Pancreas (tissue), 10 donors: ENCODE results near the gene PITPNC1. TPM values are rescaled to one million over a fixed set of nuclear protein-coding genes. Genes with fewer than 3 reads are reported as not detected.
"Not testable (repeated sequence)": the region's sequence is repeated elsewhere in the genome, so short reads cannot be mapped to it uniquely, and the experiment has no call there.

Experiments used
- ATAC-seq, 4 donors: fragments of 200-7000 bp; cut with Tn5 transposase; one replicate each; pipeline versions ENCODE4 v1.8.0 to v1.9.1; 2020; ENCODE audit warnings: mild to moderate bottlenecking in 4 of 4, moderate library complexity in 4 of 4
- DNase-seq, 6 donors: peaks; one replicate each; pipeline ENCODE4 v3.0.0-alpha.2; 2020
- FAIRE-seq: peaks from 2 replicates; lab custom pipeline; 2012; peaks lifted over from hg19 to GRCh38; lab: Jason Lieb, UNC
- H3K27ac ChIP-seq, 4 donors: fragments of 200-600 bp; sonication (generic); 1 replicate in 3 of 4; 2 replicates in 1 of 4; pipeline versions ENCODE4 v1.5.0 to v1.8.0; 2020
- H3K27me3 ChIP-seq, 4 donors: fragments of 200-600 bp; one replicate each; pipeline ENCODE4 v1.8.0; 2021
- H3K36me3 ChIP-seq, 3 donors: fragments of 200-600 bp; sonication (generic) in 1 of 3; one replicate each; pipeline versions ENCODE4 v1.5.0 to v1.8.0; 2020 to 2021
- H3K4me1 ChIP-seq, 3 donors: fragments of 200-600 bp; one replicate each; pipeline ENCODE4 v1.8.0; 2021
- H3K4me3 ChIP-seq, 4 donors: fragments of 200-600 bp; sonication (generic) in 2 of 4; one replicate each; pipeline versions ENCODE4 v1.5.0 to v1.8.0; 2020 to 2021
- H3K9me3 ChIP-seq, 4 donors: fragments of 200-600 bp; one replicate each; pipeline ENCODE4 v1.8.0; 2021
- CTCF ChIP-seq, 4 donors: fragments of 200-600 bp; sonication (generic) in 3 of 4; IDR thresholded peaks; one replicate each; pipeline versions ENCODE4 v1.5.0 to v1.8.0; 2021; ENCODE audit warnings: antibody characterized with exemption in 4 of 4
- WGBS, 2 donors: extraction: QIAGEN DNeasy Blood & Tissue Kit; methylation state at CpG; one replicate each; pipeline ENCODE4 v1.1.7; 2013; 5-methylcytosine and 5-hydroxymethylcytosine counted together
- intact Hi-C, 3 donors: fragments of 100-400 bp; cut with DNase I; formaldehyde crosslinking; loops; one replicate each; pipeline versions ENCODE4 v1.11.1 to v1.14.2; 2022
- polyA plus RNA-seq, 2 donors: library from polyadenylated mRNA; stranded (reverse); fragments of 200-250 nt; gene quantifications; one replicate each; pipeline ENCODE4 v1.2.3, GENCODE V29; 2013
- total RNA-seq, 6 donors: library from RNA; stranded (reverse); fragmentation: NEBNext Ultra II Directional in 4 of 6; extraction: Animal tissue kit (Norgen Biotek cat#: 25700) in 4 of 6; gene quantifications; one replicate each; pipeline versions ENCODE4 v1.2.1 to v1.2.4, GENCODE V29; 2021 to 2023
- donor health status: healthy with polysubstance abuse.
- donor health status: DM: no; HTN: no; CAD: no; lungs with moderate emphysema.
- donor health status: DM: no; HTN: no; CAD: no.
- donor health status: control.
- donor health status: control.
- donor health status: Bipolar disorder and iron deficiency.
- donor health status: DM: yes; HTN: yes; CAD: no.
- donor health status: DM: no; HTN: no; CAD: no.
- donor health status: DM: no; HTN: no; CAD: no.
- donor health status: DM: yes; HTN: yes; CAD: no.

PITPNC1 gene
- total RNA-seq (10 to 100 TPM; 21.6 to 28.8 (median 25.3) TPM), polyA plus RNA-seq (10 to 100 TPM in 1 of 2 donors, 1 to 10 TPM in 1; 9.5 to 16.7 TPM)

- peak within 1 kb of the TSS; percentile 76 to 98 (median 89) for H3K4me3 ChIP-seq
- no peak for FAIRE-seq
- ATAC-seq = peak; percentile 74 to 83 (median 80)
- H3K9me3 ChIP-seq = no peaks in the 10 kb centered on the region
- H3K27me3 ChIP-seq = no peaks in the 10 kb centered on the region
- H3K36me3 ChIP-seq = no peaks in the 10 kb centered on the region
- intact Hi-C loops = loop anchor here in 2 of 3 donors (5.0 to 10.0 kb wide), 2 partner anchors 100 to 318 kb away; no protein-coding TSS in a partner anchor
- no peak for TF ChIP-seq CTCF (IDR thresholded peaks at IDR 0.05)
- 0% methylated on average over 56 of the region's 56 CpGs for WGBS, 2 donors
- H3K4me1 ChIP-seq = peaks cover 3 to 8% (median 7%) of the 10 kb centered on the region in 3 donors
- H3K27ac ChIP-seq = peak within 1 kb of the TSS; percentile 87 to 94 (median 94)
- DNase-seq = peak; percentile 86 to 95 (median 92)
Measured at GRCh38 chr17:67376737-67377487, at the start of gene PITPNC1. PITPNC1 (plus strand) TSS chr17:67377281.

DNA sequence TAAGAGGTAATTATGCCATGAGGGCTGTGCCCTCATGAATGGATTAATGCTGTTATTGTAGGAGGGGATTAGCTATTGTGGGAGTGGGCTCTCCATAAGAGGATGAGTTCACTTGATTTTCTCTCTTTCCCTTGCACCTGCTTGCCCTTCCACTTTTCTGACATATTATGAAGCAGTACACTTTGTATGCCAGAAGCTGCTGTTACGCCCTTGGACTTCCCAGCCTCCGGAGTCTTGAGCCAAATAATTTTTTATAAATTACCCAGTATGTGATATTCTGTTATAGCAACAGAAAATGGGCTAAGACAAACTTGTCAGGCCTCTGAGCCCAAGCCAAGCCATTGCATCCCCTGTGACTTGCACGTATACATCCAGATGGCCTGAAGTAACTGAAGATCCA is 49.1 kb upstream of the PITPNC1 start:
- Histone ChIP-seq H3K27ac (no peak overlapping the region), H3K36me3 (no peaks in the 10 kb centered on the region), H3K4me3 (no peak overlapping the region), H3K9me3 (no peaks in the 10 kb centered on the region), H3K27me3 (no peaks in the 10 kb centered on the region), H3K4me1 (no peaks in the 10 kb centered on the region)
- intact Hi-C loops = no loop called here
- TF ChIP-seq CTCF (IDR thresholded peaks at IDR 0.05) = no peak
- no peak for ATAC-seq
- no peak for DNase-seq
- no peak for FAIRE-seq
- 92% methylated on average over 3 of the region's 3 CpGs for WGBS, 2 donors

DNA sequence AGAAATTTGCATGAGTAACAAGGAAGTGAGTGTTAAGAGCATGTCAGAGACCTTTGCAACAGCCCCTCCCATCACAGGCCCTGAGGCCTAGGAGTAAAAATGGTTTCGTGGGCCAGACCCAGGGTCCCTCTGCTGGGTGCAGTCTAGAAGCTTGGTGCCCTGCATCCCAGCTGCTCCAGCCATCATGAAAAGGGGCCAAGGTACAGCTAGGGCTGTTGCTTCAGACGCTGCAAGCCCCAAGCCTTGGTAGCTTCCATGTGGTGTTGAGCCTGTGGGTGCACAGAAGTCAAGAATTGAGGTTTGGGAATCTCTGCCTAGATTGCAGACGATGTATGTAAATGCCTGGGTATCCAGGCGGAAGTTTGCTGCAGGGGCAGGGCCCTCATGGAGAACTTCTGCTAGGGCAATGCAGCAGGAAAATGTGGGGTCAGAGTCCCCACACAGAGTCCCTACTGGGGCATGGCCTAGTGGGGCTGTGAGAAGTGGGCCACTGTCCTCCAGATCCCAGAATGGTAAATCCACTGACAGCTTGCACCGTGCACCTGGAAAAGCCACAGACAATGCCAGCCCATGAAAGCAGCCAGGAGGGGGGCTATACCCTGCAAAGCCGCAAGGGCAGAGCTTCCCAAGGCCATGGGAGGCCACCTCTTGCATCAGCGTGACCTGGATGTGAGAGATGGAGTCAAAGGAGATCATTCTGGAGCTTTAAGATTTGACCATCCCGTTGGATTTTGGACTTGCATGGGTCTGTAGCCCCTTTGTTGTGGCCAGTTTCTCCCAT is 45.5 kb upstream of the PITPNC1 start:
- H3K9me3 ChIP-seq, ATAC-seq, H3K36me3 ChIP-seq, H3K27me3 ChIP-seq, H3K4me1 ChIP-seq, H3K27ac ChIP-seq, DNase-seq, H3K4me3 ChIP-seq, intact Hi-C loops, FAIRE-seq: not testable (repeated sequence)
- 86 to 90% methylated on average over 8 of the region's 8 CpGs for WGBS, 2 donors

DNA sequence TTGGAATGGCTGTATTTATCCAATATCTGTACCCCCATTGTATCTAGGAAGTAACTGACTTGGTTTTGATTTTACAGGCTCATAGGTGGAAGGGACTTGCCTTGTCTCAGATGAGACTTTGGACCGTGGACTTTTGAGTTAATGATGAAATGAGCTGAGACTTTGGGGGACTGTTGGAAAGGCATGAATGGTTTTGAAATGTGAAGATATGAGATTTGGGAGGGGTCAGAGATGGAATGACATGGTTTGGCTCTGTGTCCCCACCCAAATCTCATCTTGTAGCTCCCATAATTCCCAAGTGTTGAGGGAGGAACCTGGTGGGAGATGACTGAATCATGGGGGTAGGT is 44.9 kb upstream of the PITPNC1 start:
- DNase-seq, H3K27me3 ChIP-seq, H3K36me3 ChIP-seq, H3K4me1 ChIP-seq, ATAC-seq, H3K4me3 ChIP-seq, H3K27ac ChIP-seq, FAIRE-seq, intact Hi-C loops, H3K9me3 ChIP-seq: not testable (repeated sequence)
- WGBS, 2 donors = 90 to 92% methylated on average over 1 of the region's 1 CpG

GRCh38 chr17:67335245-67335835 is 41.7 kb upstream of the PITPNC1 start:
- Histone ChIP-seq H3K27ac (no peak overlapping the region), H3K4me3 (no peak overlapping the region), H3K4me1 (no peaks in the 10 kb centered on the region), H3K27me3 (no peaks in the 10 kb centered on the region), H3K9me3 (no peaks in the 10 kb centered on the region), H3K36me3 (no peaks in the 10 kb centered on the region)
- WGBS, 2 donors = 83 to 86% methylated on average over 5 of the region's 5 CpGs
- DNase-seq (no peak), FAIRE-seq (no peak), ATAC-seq (no peak)
- TF ChIP-seq CTCF (IDR thresholded peaks at IDR 0.05) = no peak
- intact Hi-C loops = no loop called here
